HUDEP-2 (cell line): Measurements from ENCODE around the gene KRTAP9-1.
"Not testable (repeated sequence)": the region's sequence is repeated elsewhere in the genome, so short reads cannot be mapped to it uniquely, and the experiment has no call there.

ENCODE experiments used
- DNase-seq, 76 experiments: peaks; one replicate each; lab custom pipeline; 2025; ENCODE audit not compliant: unreplicated experiment in 76 of 76; lab: John Stamatoyannopoulos, UW

KRTAP9-1 gene

GRCh38 chr17:41178843-41179616 lies 10.7 kb upstream of the KRTAP9-1 start:
- no peak for DNase-seq

GRCh38 chr17:41184480-41184961 lies 5.2 kb upstream of the KRTAP9-1 start, which contains the start of gene KRTAP4-1:
TSS of gene KRTAP4-1 (minus strand) at chr17:41184911. CDS start at chr17:41184854, 57 bp downstream.
- no peak for DNase-seq

GRCh38 chr17:41185001-41185400 lies 4.7 kb upstream of the KRTAP9-1 start:
- DNase-seq: no peak

GRCh38 chr17:41186872-41187271 lies 2.8 kb upstream of the KRTAP9-1 start:
- DNase-seq: no peak

- DNase-seq: no peak
Observed at GRCh38 chr17:41190328-41190727, 641 bp downstream of the KRTAP9-1 start.

- no peak for DNase-seq
Observed at GRCh38 chr17:41196068-41196467, 6.4 kb downstream of the KRTAP9-1 start.

GRCh38 chr17:41199421-41200078 lies 9.9 kb downstream of the KRTAP9-1 start:
- DNase-seq: no peak

- DNase-seq: no peak
Observed at GRCh38 chr17:41211845-41212466, 22.3 kb downstream of the KRTAP9-1 start.

GRCh38 chr17:41212524-41213169 lies 23.0 kb downstream of the KRTAP9-1 start:
- DNase-seq: no peak

GRCh38 chr17:41215681-41216080 lies 26.0 kb downstream of the KRTAP9-1 start:
- DNase-seq: no peak

- DNase-seq: no peak
Observed at GRCh38 chr17:41223821-41224220, 34.1 kb downstream of the KRTAP9-1 start.

- DNase-seq: no peak
Observed at GRCh38 chr17:41226051-41226450, 36.4 kb downstream of the KRTAP9-1 start.

- not testable (repeated sequence) for DNase-seq
Observed at GRCh38 chr17:41226598-41227095, 37.0 kb downstream of the KRTAP9-1 start, which contains the start of gene KRTAP9-2. TSS of gene KRTAP9-2 (plus strand) at chr17:41226648. CDS start at chr17:41226655, 7 bp downstream.

GRCh38 chr17:41230094-41230493 lies 40.4 kb downstream of the KRTAP9-1 start:
- no peak for DNase-seq

- no peak for DNase-seq
Observed at GRCh38 chr17:41231731-41232130, 42.0 kb downstream of the KRTAP9-1 start.

- not testable (repeated sequence) for DNase-seq
Observed at GRCh38 chr17:41232399-41233105, 42.9 kb downstream of the KRTAP9-1 start, which contains the start of gene KRTAP9-3. TSS of gene KRTAP9-3 (plus strand) at chr17:41232449. CDS start at chr17:41232502, 53 bp downstream.

- not testable (repeated sequence) for DNase-seq
Observed at GRCh38 chr17:41237116-41237515, 47.4 kb downstream of the KRTAP9-1 start.

GRCh38 chr17:41237949-41238437 lies 48.3 kb downstream of the KRTAP9-1 start, which contains the start of gene KRTAP9-8:
TSS of gene KRTAP9-8 (plus strand) at chr17:41237999. CDS start at chr17:41238052, 53 bp downstream.
- not testable (repeated sequence) for DNase-seq
